Stimulated activated CD4-positive, alpha-beta T cell treated with anti-CD3 and anti-CD28 coated beads, TNF-alpha, amount 100 ng/mL, for 4 hours (primary cell): ENCODE results near the gene TRIM23.

Experiments used
- DNase-seq, 3 experiments: peaks; one replicate each; pipeline ENCODE4 v3.0.0-alpha.2; 2020; ENCODE audit warnings: low read depth in 3 of 3

TRIM23 gene

DNA sequence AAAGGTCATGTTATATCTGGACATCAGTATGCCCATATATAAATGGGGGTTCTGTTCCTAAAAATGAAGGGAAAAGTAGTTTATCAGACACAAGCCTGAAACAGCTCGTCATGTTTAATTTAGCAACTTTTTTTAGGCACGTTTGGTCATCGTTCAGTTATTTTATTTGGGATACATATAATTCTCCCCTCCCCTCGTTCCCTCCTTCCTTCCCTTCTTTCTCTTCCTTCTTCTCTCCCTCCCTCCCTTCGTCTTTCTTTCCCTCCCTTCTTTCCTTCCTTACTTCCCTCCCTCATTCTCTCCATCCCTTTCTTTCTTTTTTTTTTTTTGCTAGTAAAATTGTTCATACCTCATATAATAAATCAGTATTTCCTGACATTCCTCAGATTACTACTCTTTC, 57.6 kb downstream of the TRIM23 start:
- no peak for DNase-seq

DNA sequence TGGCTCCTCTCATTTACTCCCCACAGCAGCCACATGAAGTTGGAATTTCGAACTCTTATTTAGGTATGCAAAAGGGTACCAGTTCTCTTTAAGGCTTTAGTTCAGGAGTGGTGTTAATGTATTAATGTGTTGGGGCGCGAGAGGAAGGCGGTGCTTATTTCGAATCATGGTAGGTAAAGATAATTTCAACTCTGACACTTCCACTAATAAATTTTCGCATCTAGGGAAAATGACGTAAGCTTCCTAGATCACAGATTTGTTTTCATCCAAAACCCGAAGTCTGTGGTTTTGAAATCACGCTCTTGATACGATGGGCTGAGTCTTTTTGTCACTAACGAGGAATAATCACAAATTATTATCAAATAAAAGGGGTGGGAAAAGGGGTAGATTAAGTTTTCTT, 60.4 kb downstream of the TRIM23 start:
- no peak for DNase-seq

DNA sequence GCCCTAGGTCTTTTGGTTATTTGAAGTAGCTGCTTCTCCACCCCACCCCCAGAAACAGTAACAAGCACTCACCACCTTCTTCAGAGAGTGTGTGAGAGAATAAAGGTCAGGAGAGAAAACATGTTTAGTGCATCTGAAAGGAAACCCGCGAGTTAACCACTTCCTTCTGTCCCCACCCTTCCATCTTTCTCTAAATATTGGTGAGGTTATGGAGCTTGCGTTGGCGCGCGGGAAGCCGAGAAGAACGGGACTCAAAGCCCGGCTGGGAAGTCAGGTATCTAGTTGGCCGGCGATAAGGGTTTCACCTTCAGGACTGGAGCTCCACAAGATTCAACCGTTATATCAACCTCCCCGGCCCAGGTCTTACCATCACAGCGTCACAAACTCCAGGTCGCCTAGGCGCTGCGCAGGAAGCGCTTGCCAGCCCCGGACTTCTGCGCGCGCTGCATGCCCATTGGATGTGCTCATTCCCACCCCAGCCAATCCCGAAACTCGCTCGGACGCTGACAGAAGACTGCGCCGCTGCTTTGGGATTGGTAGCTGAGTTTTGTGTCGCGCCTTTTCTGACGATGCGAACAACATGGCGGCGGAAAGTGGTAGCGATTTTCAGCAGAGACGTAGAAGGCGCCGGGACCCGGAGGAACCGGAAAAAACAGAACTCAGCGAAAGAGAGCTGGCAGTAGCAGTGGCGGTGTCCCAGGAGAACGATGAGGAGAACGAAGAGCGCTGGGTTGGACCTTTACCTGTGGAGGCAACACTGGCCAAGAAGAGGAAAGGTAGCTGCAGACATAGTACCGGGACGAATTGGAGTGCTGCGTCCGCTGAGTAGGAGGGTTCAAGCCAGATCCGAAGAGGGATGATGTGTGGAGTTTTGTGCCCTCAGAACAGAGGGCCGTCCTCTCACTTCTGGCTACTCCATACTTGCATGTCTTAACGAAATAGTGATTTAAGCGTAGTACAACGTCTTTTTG, 61.1 kb downstream of the TRIM23 start, which contains the start of the genes CENPK and PPWD1:
CENPK (minus strand) TSS at position 438 of the 971 bp plus-strand sequence. CDS start 8,261 bp downstream, outside the sequence.
PPWD1 (plus strand) TSS at position 566 of the 971 bp plus-strand sequence; CDS start at position 581, 15 bp downstream.
- peak; percentile 75 to 88 (median 86) for DNase-seq

- no peak for DNase-seq
Measured at GRCh38 chr5:65556718-65557117, 67.4 kb downstream of the TRIM23 start.

DNA sequence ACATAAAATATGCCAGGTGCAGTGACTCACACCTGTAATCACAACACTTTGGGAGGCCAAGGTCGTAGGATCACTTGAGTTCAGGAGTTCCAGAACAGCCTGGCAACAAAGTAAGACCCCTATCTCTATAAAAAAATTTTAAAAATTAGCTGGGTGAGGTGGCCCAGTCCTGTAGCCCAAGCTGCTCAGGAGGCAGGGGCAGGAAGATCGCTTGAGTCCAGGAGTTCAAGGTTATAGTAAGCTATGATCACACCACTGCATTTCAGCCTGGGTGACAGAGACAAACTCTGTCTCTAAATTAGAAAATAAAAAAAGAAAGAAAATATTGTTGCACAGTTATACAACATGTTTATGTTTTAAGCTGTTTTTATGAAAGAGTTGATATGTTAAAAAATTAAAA, 68.0 kb downstream of the TRIM23 start:
- DNase-seq: no peak

DNA sequence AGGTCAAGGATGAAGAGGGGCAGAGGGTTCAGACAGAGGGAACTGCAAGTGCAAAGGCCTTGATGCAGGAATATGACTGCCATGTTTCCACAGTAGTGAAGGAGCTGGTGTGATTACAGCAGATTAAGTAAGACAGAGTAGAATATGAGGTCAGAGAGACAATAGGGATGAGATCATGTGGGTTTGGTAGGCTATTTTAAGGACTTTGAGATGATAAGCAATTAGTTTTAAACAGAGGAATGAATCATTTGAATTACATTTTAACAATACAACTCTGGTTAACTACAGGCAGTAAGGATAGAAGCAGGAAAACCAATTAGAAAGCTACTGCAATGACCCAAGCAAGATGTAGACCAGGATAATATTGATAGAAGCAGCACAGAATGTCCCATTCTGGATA, 68.8 kb downstream of the TRIM23 start:
- DNase-seq: no peak

- DNase-seq: no peak
Measured at GRCh38 chr5:65553941-65554340, 70.2 kb downstream of the TRIM23 start.

GRCh38 chr5:65548281-65548680, 75.9 kb downstream of the TRIM23 start:
- no peak for DNase-seq

DNA sequence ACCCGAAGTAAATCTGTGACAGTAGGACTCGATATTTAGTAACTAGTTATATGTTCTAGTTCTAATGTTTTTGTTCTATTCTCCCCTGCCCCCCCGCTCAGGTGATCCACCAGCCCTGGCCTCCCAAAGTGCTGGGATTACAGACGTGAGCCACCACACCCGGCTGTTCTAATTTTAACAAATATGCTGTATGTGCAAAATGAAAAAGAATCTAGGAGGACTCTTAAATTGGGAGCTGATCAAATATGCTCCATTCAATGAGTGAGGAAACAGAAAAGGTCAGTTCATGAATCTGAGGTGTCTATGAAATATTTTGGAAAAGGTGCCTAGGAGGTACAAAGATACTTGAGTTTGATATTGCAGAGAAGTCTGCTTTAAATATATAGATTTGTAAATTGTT, 78.0 kb downstream of the TRIM23 start:
- DNase-seq: no peak

DNA sequence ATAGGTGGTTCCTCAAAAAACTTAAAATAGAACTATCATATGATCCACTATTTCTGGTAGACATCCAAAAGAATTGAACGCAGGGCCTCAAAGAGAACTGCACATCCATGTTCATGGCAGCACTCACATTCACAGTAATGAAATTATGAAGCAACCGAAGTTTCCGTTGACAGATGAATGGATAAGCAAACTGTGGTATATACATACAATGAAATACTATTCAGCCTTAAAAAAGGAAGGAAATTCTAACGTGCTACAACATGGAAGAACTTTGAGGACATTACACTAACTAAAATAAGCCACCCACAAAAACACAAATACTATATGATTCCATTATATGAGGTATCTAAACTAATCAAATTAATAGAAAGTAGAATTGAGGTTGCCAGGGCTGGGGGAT, 79.7 kb downstream of the TRIM23 start:
- DNase-seq: no peak

DNA sequence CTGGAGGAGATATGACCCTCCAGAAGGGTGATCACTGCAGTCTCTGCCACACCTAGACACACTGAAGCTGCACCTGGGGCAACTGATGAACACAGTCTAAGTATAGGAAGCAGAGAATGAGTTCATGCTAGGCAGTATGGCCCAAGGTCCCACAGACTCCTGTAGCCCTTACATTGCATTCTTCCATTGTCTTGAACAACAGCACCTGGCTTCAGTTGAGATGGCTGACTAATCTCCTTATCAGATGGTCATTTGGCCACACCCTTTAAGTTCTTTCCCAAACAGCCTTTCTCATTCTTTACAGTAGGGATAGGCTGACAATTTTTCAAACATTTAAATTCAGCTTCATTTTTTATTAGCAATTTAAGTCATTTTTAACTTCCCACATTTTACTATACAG, 84.3 kb downstream of the TRIM23 start:
- DNase-seq: no peak
